Hepatocyte (in vitro differentiated cells): ENCODE measurements around the gene ABHD17A.

Experiments used
- CTCF ChIP-seq: fragments of 200-600 bp; sonication (generic); IDR thresholded peaks from 2 replicates; pipeline ENCODE4 v1.5.1; 2016; ENCODE audit warnings: antibody characterized with exemption, mild to moderate bottlenecking; ENCODE audit not compliant: poor library complexity
- EZH2 ChIP-seq: fragments of 200-600 bp; sonication (generic); IDR thresholded peaks from 2 replicates; pipeline ENCODE4 v1.6.1; 2016; ENCODE audit warnings: antibody characterized with exemption, mild to moderate bottlenecking, borderline replicate concordance
- EZH2phosphoT487 ChIP-seq: fragments of 200-600 bp; sonication (generic); IDR thresholded peaks from one replicate; pipeline ENCODE4 v1.6.1; 2018; ENCODE audit warnings: antibody characterized with exemption, mild to moderate bottlenecking, low read depth, moderate library complexity; ENCODE audit not compliant: unreplicated experiment, severe bottlenecking

- TF ChIP-seq CTCF: no peak
- TF ChIP-seq EZH2: no peak
- no peak for TF ChIP-seq EZH2phosphoT487
Measured at GRCh38 chr19:1852581-1853128, 32.6 kb downstream of the ABHD17A start.
